NT2/D1 (cell line): ENCODE data around the gene EMC8.
"Not testable (repeated sequence)": the region's sequence is repeated elsewhere in the genome, so short reads cannot be mapped to it uniquely, and the experiment has no call there.

Source experiments
- DNase-seq: peaks from one replicate; pipeline ENCODE4 v3.0.0-alpha.2; 2011; ENCODE audit warnings: low read depth, low spot score
- H3K27me3 ChIP-seq: 2 replicates; pipeline ENCODE4 v1.6.0; 2011; ENCODE audit warnings: mild to moderate bottlenecking; ENCODE audit not compliant: insufficient read length, insufficient read depth
- H3K36me3 ChIP-seq: 2 replicates; pipeline ENCODE4 v1.6.1; 2011; ENCODE audit warnings: mild to moderate bottlenecking, low read length, mixed read lengths; ENCODE audit not compliant: insufficient read depth, insufficient read length
- H3K4me1 ChIP-seq: 2 replicates; pipeline ENCODE4 v1.5.1; 2011; ENCODE audit not compliant: insufficient read depth, insufficient read length
- H3K4me3 ChIP-seq: 2 replicates; pipeline ENCODE4 v1.5.1; 2011; ENCODE audit warnings: low read depth; ENCODE audit not compliant: insufficient read length
- H3K9ac ChIP-seq: 2 replicates; pipeline ENCODE4 v1.6.0; 2011; ENCODE audit warnings: low read depth; ENCODE audit not compliant: insufficient read length
- H3K9me3 ChIP-seq: 2 replicates; pipeline ENCODE4 v1.5.1; 2011; ENCODE audit warnings: mild to moderate bottlenecking, low read length; ENCODE audit not compliant: insufficient read depth
- SUZ12 ChIP-seq: IDR thresholded peaks from 2 replicates; pipeline ENCODE4 v1.6.1; 2011; ENCODE audit not compliant: insufficient read length, insufficient read depth; ENCODE audit errors: extremely low read depth
- YY1 ChIP-seq: IDR thresholded peaks from 2 replicates; pipeline ENCODE4 v1.6.1; 2011; ENCODE audit not compliant: insufficient read length, insufficient read depth
- ZNF274 ChIP-seq: IDR thresholded peaks from 2 replicates; pipeline ENCODE4 v1.6.1; 2011; ENCODE audit warnings: mild to moderate bottlenecking, low read depth, low read length

EMC8 gene

GRCh38 chr16:85839681-85840240 is 40.4 kb upstream of the EMC8 start:
- no peak overlapping the region for H3K9ac ChIP-seq
- H3K36me3 ChIP-seq: no peaks in the 10 kb centered on the region
- no peaks in the 10 kb centered on the region for H3K9me3 ChIP-seq
- no peak overlapping the region for H3K4me3 ChIP-seq
- H3K4me1 ChIP-seq: no peaks in the 10 kb centered on the region
- peaks cover 29% of the 10 kb centered on the region for H3K27me3 ChIP-seq
- TF ChIP-seq YY1 (no peak), ZNF274 (no peak), SUZ12 (no peak)
- no peak for DNase-seq

GRCh38 chr16:85838876-85839585 is 39.7 kb upstream of the EMC8 start:
- Histone ChIP-seq H3K27me3 (peaks cover 34% of the 10 kb centered on the region), H3K36me3 (no peaks in the 10 kb centered on the region), H3K9ac (no peak overlapping the region), H3K4me3 (no peak overlapping the region), H3K4me1 (no peaks in the 10 kb centered on the region), H3K9me3 (no peaks in the 10 kb centered on the region)
- no peak for DNase-seq
- no peak for TF ChIP-seq SUZ12
- no peak for TF ChIP-seq YY1
- no peak for TF ChIP-seq ZNF274

- H3K4me1 ChIP-seq: no peaks in the 10 kb centered on the region
- no peak for DNase-seq
- H3K27me3 ChIP-seq: peaks cover 33% of the 10 kb centered on the region
- no peak overlapping the region for H3K9ac ChIP-seq
- H3K36me3 ChIP-seq: no peaks in the 10 kb centered on the region
- no peak overlapping the region for H3K4me3 ChIP-seq
- peaks cover 4% of the 10 kb centered on the region; the same call in 1 of the 2 replicates for H3K9me3 ChIP-seq
- TF ChIP-seq SUZ12 (no peak), ZNF274 (no peak), YY1 (no peak)
Measured at GRCh38 chr16:85838381-85838780, 39.0 kb upstream of the EMC8 start.

GRCh38 chr16:85837654-85838053 is 38.3 kb upstream of the EMC8 start:
- H3K27me3 ChIP-seq: peaks cover 38% of the 10 kb centered on the region
- not testable (repeated sequence) for H3K9ac ChIP-seq, H3K4me3 ChIP-seq, H3K4me1 ChIP-seq, H3K36me3 ChIP-seq, DNase-seq
- H3K9me3 ChIP-seq: peaks cover 12% of the 10 kb centered on the region; the same call in 1 of the 2 replicates

GRCh38 chr16:85836706-85837582 is 37.6 kb upstream of the EMC8 start:
- H3K9me3 ChIP-seq: peaks cover 12% of the 10 kb centered on the region; the same call in 1 of the 2 replicates
- H3K4me3 ChIP-seq: no peak overlapping the region
- TF ChIP-seq YY1: no peak
- TF ChIP-seq SUZ12: no peak
- TF ChIP-seq ZNF274: no peak
- peaks cover 38% of the 10 kb centered on the region for H3K27me3 ChIP-seq
- H3K36me3 ChIP-seq: no peaks in the 10 kb centered on the region
- no peak for DNase-seq
- peaks cover 2% of the 10 kb centered on the region for H3K4me1 ChIP-seq
- H3K9ac ChIP-seq: no peak overlapping the region

GRCh38 chr16:85835956-85836705 is 36.8 kb upstream of the EMC8 start:
- no peak for DNase-seq
- H3K9me3 ChIP-seq: peaks cover 12% of the 10 kb centered on the region; the same call in 1 of the 2 replicates
- H3K4me3 ChIP-seq: no peak overlapping the region
- H3K27me3 ChIP-seq: peaks cover 38% of the 10 kb centered on the region
- H3K36me3 ChIP-seq: no peaks in the 10 kb centered on the region
- no peak for TF ChIP-seq SUZ12
- no peak for TF ChIP-seq YY1
- TF ChIP-seq ZNF274: no peak
- H3K9ac ChIP-seq: no peak overlapping the region
- H3K4me1 ChIP-seq: peaks cover 2% of the 10 kb centered on the region
